ENCODE data around the gene EPM2AIP1.

GRCh38 chr3:37029111-37029510 is 36.2 kb upstream of the EPM2AIP1 start:
- TF ChIP-seq POLR2A (IDR thresholded peaks at IDR 0.05; ENCODE audit: control extremely low read depth in 1 of 2, low read depth in 2 of 2, low read length in 2 of 2) (no peak), ATF2 (IDR thresholded peaks at IDR 0.05; ENCODE audit: low read length) (no peak), RAD21 (IDR thresholded peaks at IDR 0.05 in 1 of 2, conservative IDR thresholded peaks at IDR 0.05 in 1 of 2; ENCODE audit: low read depth in 2 of 2, low read length in 2 of 2) (no peak), ZNF274 (IDR thresholded peaks at IDR 0.05; ENCODE audit: borderline replicate concordance, extremely low read depth, low read length) (no peak), CEBPB (IDR thresholded peaks at IDR 0.05; ENCODE audit: low read depth, low read length) (no peak), GABPA (IDR thresholded peaks at IDR 0.05; ENCODE audit: borderline replicate concordance, insufficient read depth, low read length) (no peak), YY1 (IDR thresholded peaks at IDR 0.05; ENCODE audit: low read depth, low read length) (no peak), SIN3A (conservative IDR thresholded peaks at IDR 0.05 in 1 of 2, IDR thresholded peaks at IDR 0.05 in 1 of 2; ENCODE audit: low read depth in 1 of 2, low read length in 2 of 2) (no peak), CHD2 (IDR thresholded peaks at IDR 0.05; ENCODE audit: low read length) (no peak), JUN (IDR thresholded peaks at IDR 0.05; ENCODE audit: low read depth, low read length) (no peak), TAF1 (IDR thresholded peaks at IDR 0.05; ENCODE audit: low read depth, low read length) (no peak)
- TF ChIP-seq, protein P1, sequence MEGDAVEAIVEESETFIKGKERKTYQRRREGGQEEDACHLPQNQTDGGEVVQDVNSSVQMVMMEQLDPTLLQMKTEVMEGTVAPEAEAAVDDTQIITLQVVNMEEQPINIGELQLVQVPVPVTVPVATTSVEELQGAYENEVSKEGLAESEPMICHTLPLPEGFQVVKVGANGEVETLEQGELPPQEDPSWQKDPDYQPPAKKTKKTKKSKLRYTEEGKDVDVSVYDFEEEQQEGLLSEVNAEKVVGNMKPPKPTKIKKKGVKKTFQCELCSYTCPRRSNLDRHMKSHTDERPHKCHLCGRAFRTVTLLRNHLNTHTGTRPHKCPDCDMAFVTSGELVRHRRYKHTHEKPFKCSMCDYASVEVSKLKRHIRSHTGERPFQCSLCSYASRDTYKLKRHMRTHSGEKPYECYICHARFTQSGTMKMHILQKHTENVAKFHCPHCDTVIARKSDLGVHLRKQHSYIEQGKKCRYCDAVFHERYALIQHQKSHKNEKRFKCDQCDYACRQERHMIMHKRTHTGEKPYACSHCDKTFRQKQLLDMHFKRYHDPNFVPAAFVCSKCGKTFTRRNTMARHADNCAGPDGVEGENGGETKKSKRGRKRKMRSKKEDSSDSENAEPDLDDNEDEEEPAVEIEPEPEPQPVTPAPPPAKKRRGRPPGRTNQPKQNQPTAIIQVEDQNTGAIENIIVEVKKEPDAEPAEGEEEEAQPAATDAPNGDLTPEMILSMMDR (IDR thresholded peaks at IDR 0.05; ENCODE audit: control extremely low read depth in 1 of 3, insufficient read depth in 1 of 3, low read depth in 1 of 3, low read length in 3 of 3) = no peak
